ENCODE data around the gene JPH2. TPM values are rescaled to one million over a fixed set of nuclear protein-coding genes. Genes with fewer than 3 reads are reported as not detected.

Gene JPH2
- total RNA-seq, 1 donor from 2014 or later = 0.80 TPM

DNA sequence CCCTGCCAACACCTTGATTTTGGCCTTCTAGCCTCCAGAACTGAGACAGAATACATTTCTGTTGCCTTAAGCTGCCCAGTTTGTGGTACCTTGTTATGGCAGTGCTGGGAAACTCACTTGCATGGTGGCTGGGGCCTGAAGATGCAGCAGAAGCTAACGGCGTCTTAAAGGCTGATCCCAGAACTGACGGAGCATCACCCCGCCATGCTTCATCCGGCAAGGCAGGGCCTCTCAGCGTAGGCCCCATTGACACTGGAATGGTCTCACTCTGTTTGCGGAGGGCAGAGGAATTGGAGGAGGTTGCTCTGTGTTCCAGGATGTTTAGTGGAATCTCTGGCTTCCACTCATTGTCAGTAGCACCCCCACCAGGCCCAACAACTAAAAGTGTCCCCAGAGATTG, 102.1 kb downstream of the JPH2 start:
- Mint-ChIP-seq H3K27ac (ENCODE audit: unreplicated experiment) (no peak overlapping the region), H3K4me3 (ENCODE audit: unreplicated experiment) (no peak overlapping the region), H3K9me3 (ENCODE audit: unreplicated experiment) (no peaks in the 10 kb centered on the region), H3K27me3 (ENCODE audit: unreplicated experiment) (peaks cover 7% of the 10 kb centered on the region), H3K36me3 (ENCODE audit: low read depth, unreplicated experiment) (peaks cover 4% of the 10 kb centered on the region), H3K4me1 (ENCODE audit: unreplicated experiment) (peaks cover 36% of the 10 kb centered on the region)
- DNase-seq (ENCODE audit: low spot score) = no peak
- TF ChIP-seq, protein P1, sequence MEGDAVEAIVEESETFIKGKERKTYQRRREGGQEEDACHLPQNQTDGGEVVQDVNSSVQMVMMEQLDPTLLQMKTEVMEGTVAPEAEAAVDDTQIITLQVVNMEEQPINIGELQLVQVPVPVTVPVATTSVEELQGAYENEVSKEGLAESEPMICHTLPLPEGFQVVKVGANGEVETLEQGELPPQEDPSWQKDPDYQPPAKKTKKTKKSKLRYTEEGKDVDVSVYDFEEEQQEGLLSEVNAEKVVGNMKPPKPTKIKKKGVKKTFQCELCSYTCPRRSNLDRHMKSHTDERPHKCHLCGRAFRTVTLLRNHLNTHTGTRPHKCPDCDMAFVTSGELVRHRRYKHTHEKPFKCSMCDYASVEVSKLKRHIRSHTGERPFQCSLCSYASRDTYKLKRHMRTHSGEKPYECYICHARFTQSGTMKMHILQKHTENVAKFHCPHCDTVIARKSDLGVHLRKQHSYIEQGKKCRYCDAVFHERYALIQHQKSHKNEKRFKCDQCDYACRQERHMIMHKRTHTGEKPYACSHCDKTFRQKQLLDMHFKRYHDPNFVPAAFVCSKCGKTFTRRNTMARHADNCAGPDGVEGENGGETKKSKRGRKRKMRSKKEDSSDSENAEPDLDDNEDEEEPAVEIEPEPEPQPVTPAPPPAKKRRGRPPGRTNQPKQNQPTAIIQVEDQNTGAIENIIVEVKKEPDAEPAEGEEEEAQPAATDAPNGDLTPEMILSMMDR (IDR thresholded peaks at IDR 0.05; ENCODE audit: unreplicated experiment) = no peak

DNA sequence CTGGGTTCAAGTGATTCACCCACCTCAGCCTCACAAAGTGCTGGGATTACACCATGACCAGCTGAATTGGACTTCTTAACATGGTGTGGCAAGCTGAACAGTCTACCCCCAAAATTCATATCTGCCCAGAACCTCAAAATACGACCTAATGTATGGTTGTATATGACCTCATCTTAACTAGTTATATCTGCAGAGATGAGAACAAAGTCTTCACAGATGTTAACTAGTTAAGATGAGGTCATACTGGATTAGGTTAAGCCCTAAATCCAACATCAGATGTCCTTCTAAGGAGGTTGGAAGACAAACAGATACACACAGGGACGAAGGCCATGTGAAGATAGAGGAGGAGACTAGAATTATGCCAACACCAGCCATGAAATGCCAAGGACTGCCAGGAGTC, 102.5 kb downstream of the JPH2 start:
- TF ChIP-seq, protein P1 (IDR thresholded peaks at IDR 0.05; ENCODE audit: unreplicated experiment) = no peak
- no peak overlapping the region for H3K27ac Mint-ChIP-seq (ENCODE audit: unreplicated experiment)
- H3K4me1 Mint-ChIP-seq (ENCODE audit: unreplicated experiment) = peaks cover 36% of the 10 kb centered on the region
- H3K36me3 Mint-ChIP-seq (ENCODE audit: low read depth, unreplicated experiment) = peaks cover 4% of the 10 kb centered on the region
- H3K27me3 Mint-ChIP-seq (ENCODE audit: unreplicated experiment) = peaks cover 7% of the 10 kb centered on the region
- no peak overlapping the region for H3K4me3 Mint-ChIP-seq (ENCODE audit: unreplicated experiment)
- DNase-seq (ENCODE audit: low spot score) = no peak
- no peaks in the 10 kb centered on the region for H3K9me3 Mint-ChIP-seq (ENCODE audit: unreplicated experiment)

GRCh38 chr20:44083220-44083933, 103.6 kb downstream of the JPH2 start:
- TF ChIP-seq, protein P1 (IDR thresholded peaks at IDR 0.05; ENCODE audit: unreplicated experiment) = no peak
- H3K27ac Mint-ChIP-seq (ENCODE audit: unreplicated experiment) = no peak overlapping the region
- H3K4me1 Mint-ChIP-seq (ENCODE audit: unreplicated experiment) = peaks cover 36% of the 10 kb centered on the region
- peaks cover 4% of the 10 kb centered on the region for H3K36me3 Mint-ChIP-seq (ENCODE audit: low read depth, unreplicated experiment)
- DNase-seq (ENCODE audit: low spot score) = no peak
- no peak overlapping the region for H3K4me3 Mint-ChIP-seq (ENCODE audit: unreplicated experiment)
- no peaks in the 10 kb centered on the region for H3K9me3 Mint-ChIP-seq (ENCODE audit: unreplicated experiment)
- peaks cover 7% of the 10 kb centered on the region for H3K27me3 Mint-ChIP-seq (ENCODE audit: unreplicated experiment)

- Mint-ChIP-seq H3K4me1 (ENCODE audit: unreplicated experiment) (peaks cover 32% of the 10 kb centered on the region), H3K27ac (ENCODE audit: unreplicated experiment) (no peak overlapping the region), H3K9me3 (ENCODE audit: unreplicated experiment) (no peaks in the 10 kb centered on the region), H3K27me3 (ENCODE audit: unreplicated experiment) (peaks cover 3% of the 10 kb centered on the region), H3K36me3 (ENCODE audit: low read depth, unreplicated experiment) (peaks cover 4% of the 10 kb centered on the region), H3K4me3 (ENCODE audit: unreplicated experiment) (no peak overlapping the region)
- TF ChIP-seq, protein P1 (IDR thresholded peaks at IDR 0.05; ENCODE audit: unreplicated experiment) = no peak
- no peak for DNase-seq (ENCODE audit: low spot score)
Observed at GRCh38 chr20:44081888-44082287, 105.1 kb downstream of the JPH2 start.

- H3K4me1 Mint-ChIP-seq (ENCODE audit: unreplicated experiment) = peaks cover 32% of the 10 kb centered on the region
- TF ChIP-seq, protein P1 (IDR thresholded peaks at IDR 0.05; ENCODE audit: unreplicated experiment) = no peak
Observed at GRCh38 chr20:44081476-44081875, 105.5 kb downstream of the JPH2 start.

More at GRCh38 chr20:44081476-44081875, 105.5 kb downstream of the JPH2 start:
- Mint-ChIP-seq H3K27ac (ENCODE audit: unreplicated experiment) (no peak overlapping the region), H3K36me3 (ENCODE audit: low read depth, unreplicated experiment) (peaks cover 4% of the 10 kb centered on the region), H3K27me3 (ENCODE audit: unreplicated experiment) (peaks cover 3% of the 10 kb centered on the region), H3K4me3 (ENCODE audit: unreplicated experiment) (no peak overlapping the region), H3K9me3 (ENCODE audit: unreplicated experiment) (no peaks in the 10 kb centered on the region)
- DNase-seq (ENCODE audit: low spot score) = no peak
